ENCODE results near the gene RNASEL. TPM values are rescaled to one million over a fixed set of nuclear protein-coding genes. Genes with fewer than 3 reads are reported as not detected.
"Not testable (repeated sequence)": the region's sequence is repeated elsewhere in the genome, so short reads cannot be mapped to it uniquely, and the experiment has no call there.

Gene RNASEL
- total RNA-seq, 1 donor from 2014 or later: 3.5 TPM

GRCh38 chr1:182633031-182633430 is 44.0 kb upstream of the RNASEL start:
- Histone ChIP-seq H3K4me3 (no peak overlapping the region), H3K36me3 (no peaks in the 10 kb centered on the region), H3K27ac (replicated peaks) (no peak overlapping the region), H3K27me3 (ENCODE audit: low read depth) (no peaks in the 10 kb centered on the region), H3K9me3 (replicated peaks) (no peaks in the 10 kb centered on the region), H3K4me1 (peaks cover 25% of the 10 kb centered on the region)
- no peak for DNase-seq
- intact Hi-C loops (cut with micrococcal nuclease): no loop called here
- TF ChIP-seq CTCF (IDR thresholded peaks at IDR 0.05; ENCODE audit: borderline replicate concordance): no peak

- peaks cover 25% of the 10 kb centered on the region for H3K4me1 ChIP-seq
- H3K27ac ChIP-seq (replicated peaks); DNase-seq; H3K36me3 ChIP-seq; H3K9me3 ChIP-seq (replicated peaks); intact Hi-C loops (cut with micrococcal nuclease); H3K27me3 ChIP-seq (ENCODE audit: low read depth); H3K4me3 ChIP-seq: not testable (repeated sequence)
Measured at GRCh38 chr1:182632441-182632857, 43.4 kb upstream of the RNASEL start.

GRCh38 chr1:182631954-182632353 is 42.9 kb upstream of the RNASEL start:
- Histone ChIP-seq H3K9me3 (replicated peaks) (no peaks in the 10 kb centered on the region), H3K27ac (replicated peaks) (no peak overlapping the region), H3K27me3 (ENCODE audit: low read depth) (no peaks in the 10 kb centered on the region), H3K4me3 (no peak overlapping the region), H3K4me1 (peaks cover 27% of the 10 kb centered on the region), H3K36me3 (no peaks in the 10 kb centered on the region)
- DNase-seq: no peak
- intact Hi-C loops (cut with micrococcal nuclease): no loop called here
- TF ChIP-seq CTCF (IDR thresholded peaks at IDR 0.05; ENCODE audit: borderline replicate concordance): no peak

GRCh38 chr1:182631053-182631677 is 42.1 kb upstream of the RNASEL start:
- H3K36me3 ChIP-seq: no peaks in the 10 kb centered on the region
- intact Hi-C loops (cut with micrococcal nuclease): no loop called here

GRCh38 chr1:182630586-182630985 is 41.5 kb upstream of the RNASEL start:
- no peak overlapping the region for H3K4me3 ChIP-seq
- H3K4me1 ChIP-seq: peaks cover 41% of the 10 kb centered on the region
- TF ChIP-seq CTCF (IDR thresholded peaks at IDR 0.05; ENCODE audit: borderline replicate concordance): no peak
- no peaks in the 10 kb centered on the region for H3K36me3 ChIP-seq
- no peak overlapping the region for H3K27ac ChIP-seq (replicated peaks)
- DNase-seq: no peak
- H3K27me3 ChIP-seq (ENCODE audit: low read depth): no peaks in the 10 kb centered on the region
- H3K9me3 ChIP-seq (replicated peaks): no peaks in the 10 kb centered on the region
- intact Hi-C loops (cut with micrococcal nuclease): no loop called here

More at GRCh38 chr1:182631053-182631677, 42.1 kb upstream of the RNASEL start:
- H3K9me3 ChIP-seq (replicated peaks): no peaks in the 10 kb centered on the region
- no peaks in the 10 kb centered on the region for H3K27me3 ChIP-seq (ENCODE audit: low read depth)
- peaks cover 35% of the 10 kb centered on the region for H3K4me1 ChIP-seq
- no peak overlapping the region for H3K4me3 ChIP-seq
- TF ChIP-seq CTCF (IDR thresholded peaks at IDR 0.05; ENCODE audit: borderline replicate concordance): no peak
- no peak overlapping the region for H3K27ac ChIP-seq (replicated peaks)
- no peak for DNase-seq

GRCh38 chr1:182629499-182630096 is 40.5 kb upstream of the RNASEL start:
- TF ChIP-seq CTCF (IDR thresholded peaks at IDR 0.05; ENCODE audit: borderline replicate concordance): no peak
- H3K4me1 ChIP-seq: peaks cover 51% of the 10 kb centered on the region
- H3K36me3 ChIP-seq: no peaks in the 10 kb centered on the region
- H3K27ac ChIP-seq (replicated peaks): peak overlapping the region; percentile 18
- no peak overlapping the region for H3K4me3 ChIP-seq
- H3K27me3 ChIP-seq (ENCODE audit: low read depth): no peaks in the 10 kb centered on the region
- intact Hi-C loops (cut with micrococcal nuclease): no loop called here
- DNase-seq: no peak
- H3K9me3 ChIP-seq (replicated peaks): no peaks in the 10 kb centered on the region

Measured in left ventricle myocardium inferior (tissue), 1 donor.